Gastroesophageal sphincter (tissue), 4 donors: ENCODE measurements around the gene GRK1. TPM values are rescaled to one million over a fixed set of nuclear protein-coding genes. Genes with fewer than 3 reads are reported as not detected.

Experiments
- ATAC-seq: fragments of 150-250 bp; one replicate; pipeline ENCODE4 v1.9.1; 2016; ENCODE audit warnings: mild to moderate bottlenecking, moderate library complexity
- H3K27ac ChIP-seq, 4 donors: fragments of 200-600 bp; sonication (generic) in 3 of 4; 1 replicate in 3 of 4; 2 replicates in 1 of 4; pipeline ENCODE4 v1.5.1; 2016 to 2019
- H3K27me3 ChIP-seq: fragments of 200-600 bp; sonication (generic); one replicate; pipeline ENCODE4 v1.5.1; 2019
- H3K36me3 ChIP-seq, 2 donors: fragments of 200-600 bp; sonication (generic); one replicate each; pipeline ENCODE4 v1.5.1; 2019; ENCODE audit warnings: control low read depth in 1 of 2
- H3K4me1 ChIP-seq, 3 donors: fragments of 200-600 bp; sonication (generic); 1 replicate in 2 of 3; 2 replicates in 1 of 3; pipeline ENCODE4 v1.5.1; 2016 to 2019; ENCODE audit warnings: control low read depth in 2 of 3
- H3K4me3 ChIP-seq, 2 donors: fragments of 200-600 bp; sonication (generic); one replicate each; pipeline ENCODE4 v1.5.1; 2019; ENCODE audit warnings: mild to moderate bottlenecking in 1 of 2, moderate library complexity in 1 of 2
- H3K9me3 ChIP-seq, 3 donors: fragments of 200-600 bp; sonication (generic); one replicate each; pipeline ENCODE4 v1.5.1; 2017 to 2019; ENCODE audit warnings: control low read depth in 2 of 3
- CTCF ChIP-seq, 4 experiments: fragments of 200-600 bp in 2 of 4; fragments of 450-650 bp in 2 of 4; sonication (generic) in 1 of 4; IDR thresholded peaks; one replicate each; pipeline ENCODE4 v1.5.1; 2017 to 2019; ENCODE audit warnings: antibody characterized with exemption in 4 of 4, mild to moderate bottlenecking in 2 of 4, moderate library complexity in 2 of 4
- EP300 ChIP-seq: sonication (generic); formaldehyde crosslinking; IDR thresholded peaks from one replicate; pipeline ENCODE4 v1.6.1; 2017; ENCODE audit warnings: antibody characterized with exemption, mild to moderate bottlenecking
- POLR2A ChIP-seq, 2 donors: fragments of 450-650 bp; IDR thresholded peaks; one replicate each; pipeline ENCODE4 v1.6.1; 2017; ENCODE audit warnings: antibody characterized with exemption in 2 of 2, mild to moderate bottlenecking in 2 of 2, moderate library complexity in 1 of 2
- POLR2AphosphoS5 ChIP-seq: sonication (generic); formaldehyde crosslinking; IDR thresholded peaks from one replicate; pipeline ENCODE4 v1.6.1; 2017; ENCODE audit warnings: antibody characterized with exemption
- WGBS, 2 donors: methylation state at CpG; one replicate each; pipeline ENCODE4 v1.1.5; 2018; ENCODE audit warnings: low coverage in 1 of 2; 5-methylcytosine and 5-hydroxymethylcytosine counted together
- total RNA-seq, 4 donors: library from RNA; depleted of rRNA; stranded (reverse); fragments of >200 nt; gene quantifications; one replicate each; pipeline ENCODE4 v1.1.0, GENCODE V29; 2016

GRK1 gene
- total RNA-seq, 4 donors from 2014 or later = 0.15 TPM; not detected in 3

GRCh38 chr13:113663934-113664333 lies 3.1 kb upstream of the GRK1 start:
- 58% methylated on average over 15 of the region's 15 CpGs; no CpG with 5 or more reads in 1 of the 2 donors for WGBS, 2 donors
- peaks cover 0 to 20% (median 0%) of the 10 kb centered on the region in 3 donors for H3K9me3 ChIP-seq
- TF ChIP-seq CTCF (IDR thresholded peaks at IDR 0.05) = no peak
- no peak for TF ChIP-seq POLR2AphosphoS5
- TF ChIP-seq POLR2A (IDR thresholded peaks at IDR 0.05) = no peak
- TF ChIP-seq EP300 = no peak
- no peak overlapping the region for H3K27ac ChIP-seq
- H3K36me3 ChIP-seq = no peaks in the 10 kb centered on the region
- no peak overlapping the region for H3K4me3 ChIP-seq
- ATAC-seq = no peak
- peaks cover 7% of the 10 kb centered on the region for H3K27me3 ChIP-seq
- H3K4me1 ChIP-seq = no peaks in the 10 kb centered on the region

GRCh38 chr13:113664751-113665596 lies 2.0 kb upstream of the GRK1 start:
- H3K9me3 ChIP-seq = peaks cover 0 to 20% (median 0%) of the 10 kb centered on the region in 3 donors
- ATAC-seq = no peak
- no peak for TF ChIP-seq EP300
- no peak for TF ChIP-seq POLR2AphosphoS5
- TF ChIP-seq POLR2A (IDR thresholded peaks at IDR 0.05) = no peak
- no peak for TF ChIP-seq CTCF (IDR thresholded peaks at IDR 0.05)
- H3K27me3 ChIP-seq = peaks cover 7% of the 10 kb centered on the region
- H3K4me3 ChIP-seq = no peak overlapping the region
- WGBS, 2 donors = 48 to 64% methylated on average over 8 to 10 of the region's 21 CpGs
- no peaks in the 10 kb centered on the region for H3K4me1 ChIP-seq
- H3K27ac ChIP-seq = no peak overlapping the region
- H3K36me3 ChIP-seq = no peaks in the 10 kb centered on the region

GRCh38 chr13:113665597-113666328 lies 1.3 kb upstream of the GRK1 start:
- Histone ChIP-seq H3K4me3 (no peak overlapping the region), H3K27me3 (peaks cover 7% of the 10 kb centered on the region), H3K27ac (no peak overlapping the region), H3K9me3 (peaks cover 0 to 17% (median 0%) of the 10 kb centered on the region in 3 donors), H3K4me1 (no peaks in the 10 kb centered on the region), H3K36me3 (no peaks in the 10 kb centered on the region)
- no peak for TF ChIP-seq CTCF (IDR thresholded peaks at IDR 0.05)
- no peak for TF ChIP-seq POLR2A (IDR thresholded peaks at IDR 0.05)
- no peak for TF ChIP-seq EP300
- TF ChIP-seq POLR2AphosphoS5 = no peak
- WGBS, 2 donors = 80% methylated on average over 1 of the region's 3 CpGs; no CpG with 5 or more reads in 1 of the 2 donors
- ATAC-seq = no peak

- ATAC-seq = no peak
- no peaks in the 10 kb centered on the region for H3K4me1 ChIP-seq
- H3K27ac ChIP-seq = no peak overlapping the region
- H3K9me3 ChIP-seq = peaks cover 0 to 11% (median 0%) of the 10 kb centered on the region in 3 donors
- peaks cover 7% of the 10 kb centered on the region for H3K27me3 ChIP-seq
- H3K36me3 ChIP-seq = no peaks in the 10 kb centered on the region
- H3K4me3 ChIP-seq = no peak overlapping the region
- no CpG with 5 or more reads among the region's 2 CpGs for WGBS, 2 donors
- TF ChIP-seq POLR2AphosphoS5 = no peak
- TF ChIP-seq POLR2A (IDR thresholded peaks at IDR 0.05) = no peak
- TF ChIP-seq EP300 = no peak
- TF ChIP-seq CTCF (IDR thresholded peaks at IDR 0.05) = no peak
Measured at GRCh38 chr13:113666329-113666670, 719 bp upstream of the GRK1 start.
